ENCODE measurements around the gene ADIG.

Gene ADIG

GRCh38 chr20:38581013-38581412 is at the start of gene ADIG:
ADIG (plus strand) TSS chr20:38581197; CDS start chr20:38581251, 54 bp downstream.
- DNase-seq: no peak

GRCh38 chr20:38534756-38535155 is 46.2 kb upstream of the ADIG start:
- in situ Hi-C loops (cut with HindIII; ENCODE audit: low pct_ligation_motif_present, low pct_unique_long_range_greater_than_20kb, low sequenced_read_pairs): no loop called here
- no peak for DNase-seq

More at GRCh38 chr20:38581013-38581412, at the start of gene ADIG:
- in situ Hi-C loops (cut with HindIII; ENCODE audit: low pct_ligation_motif_present, low pct_unique_long_range_greater_than_20kb, low sequenced_read_pairs): no loop called here

- in situ Hi-C loops (cut with HindIII; ENCODE audit: low pct_ligation_motif_present, low pct_unique_long_range_greater_than_20kb, low sequenced_read_pairs): no loop called here
- no peak for DNase-seq
These were observed 44.7 kb upstream of the ADIG start for GRCh38 chr20:38536310-38536709.

GRCh38 chr20:38537176-38537575 is 43.8 kb upstream of the ADIG start:
- DNase-seq: no peak
- in situ Hi-C loops (cut with HindIII; ENCODE audit: low pct_ligation_motif_present, low pct_unique_long_range_greater_than_20kb, low sequenced_read_pairs): no loop called here

- DNase-seq: no peak
- in situ Hi-C loops (cut with HindIII; ENCODE audit: low pct_ligation_motif_present, low pct_unique_long_range_greater_than_20kb, low sequenced_read_pairs): no loop called here
These were observed 42.2 kb upstream of the ADIG start for GRCh38 chr20:38538789-38539188.

GRCh38 chr20:38543014-38543906 is 37.7 kb upstream of the ADIG start:
- in situ Hi-C loops (cut with HindIII; ENCODE audit: low pct_ligation_motif_present, low pct_unique_long_range_greater_than_20kb, low sequenced_read_pairs): no loop called here
- DNase-seq: no peak

- no peak for DNase-seq
- in situ Hi-C loops (cut with HindIII; ENCODE audit: low pct_ligation_motif_present, low pct_unique_long_range_greater_than_20kb, low sequenced_read_pairs): no loop called here
These were observed 35.2 kb upstream of the ADIG start for GRCh38 chr20:38545771-38546170.

- in situ Hi-C loops (cut with HindIII; ENCODE audit: low pct_ligation_motif_present, low pct_unique_long_range_greater_than_20kb, low sequenced_read_pairs): no loop called here
- DNase-seq: no peak
These were observed 33.5 kb upstream of the ADIG start for GRCh38 chr20:38547288-38548085.

- in situ Hi-C loops (cut with HindIII; ENCODE audit: low pct_ligation_motif_present, low pct_unique_long_range_greater_than_20kb, low sequenced_read_pairs): no loop called here
- no peak for DNase-seq
These were observed 32.5 kb upstream of the ADIG start for GRCh38 chr20:38548356-38549083.

- in situ Hi-C loops (cut with HindIII; ENCODE audit: low pct_ligation_motif_present, low pct_unique_long_range_greater_than_20kb, low sequenced_read_pairs): no loop called here
- peak; percentile 1 for DNase-seq
These were observed 30.7 kb upstream of the ADIG start for GRCh38 chr20:38550274-38550673.

GRCh38 chr20:38551056-38551626 is 29.9 kb upstream of the ADIG start:
- in situ Hi-C loops (cut with HindIII; ENCODE audit: low pct_ligation_motif_present, low pct_unique_long_range_greater_than_20kb, low sequenced_read_pairs): no loop called here
- DNase-seq: no peak

GRCh38 chr20:38554986-38555385 is 26.0 kb upstream of the ADIG start:
- in situ Hi-C loops (cut with HindIII; ENCODE audit: low pct_ligation_motif_present, low pct_unique_long_range_greater_than_20kb, low sequenced_read_pairs): no loop called here

GRCh38 chr20:38555395-38555794 is 25.6 kb upstream of the ADIG start:
- in situ Hi-C loops (cut with HindIII; ENCODE audit: low pct_ligation_motif_present, low pct_unique_long_range_greater_than_20kb, low sequenced_read_pairs): no loop called here
- DNase-seq: no peak

More at GRCh38 chr20:38554986-38555385, 26.0 kb upstream of the ADIG start:
- DNase-seq: no peak

- in situ Hi-C loops (cut with HindIII; ENCODE audit: low pct_ligation_motif_present, low pct_unique_long_range_greater_than_20kb, low sequenced_read_pairs): no loop called here
- no peak for DNase-seq
These were observed 23.8 kb upstream of the ADIG start for GRCh38 chr20:38557174-38557573.

GRCh38 chr20:38558596-38559360 is 22.2 kb upstream of the ADIG start:
- DNase-seq: no peak
- in situ Hi-C loops (cut with HindIII; ENCODE audit: low pct_ligation_motif_present, low pct_unique_long_range_greater_than_20kb, low sequenced_read_pairs): no loop called here

- in situ Hi-C loops (cut with HindIII; ENCODE audit: low pct_ligation_motif_present, low pct_unique_long_range_greater_than_20kb, low sequenced_read_pairs): no loop called here
- DNase-seq: no peak
These were observed 21.2 kb upstream of the ADIG start for GRCh38 chr20:38559764-38560163.

GRCh38 chr20:38563802-38564431 is 17.1 kb upstream of the ADIG start:
- in situ Hi-C loops (cut with HindIII; ENCODE audit: low pct_ligation_motif_present, low pct_unique_long_range_greater_than_20kb, low sequenced_read_pairs): no loop called here
- DNase-seq: no peak

Measured in ACHN (cell line).